ENCODE data around the gene HSCB.

- TF ChIP-seq EZH2 (IDR thresholded peaks at IDR 0.05; ENCODE audit: low read length) (no peak), CTCF (optimal IDR thresholded peaks at IDR 0.05 in 1 of 3, IDR thresholded peaks at IDR 0.05 in 1 of 3, conservative IDR thresholded peaks at IDR 0.05 in 1 of 3; ENCODE audit: extremely low read depth in 1 of 3, insufficient read depth in 2 of 3, low read length in 3 of 3) (no peak)
These were observed 38.0 kb downstream of the HSCB start for GRCh38 chr22:28779833-28780232.
